Trophoblast cell (in vitro differentiated cells and primary cell): ENCODE data around the gene TENM4.

ENCODE experiments used
- DNase-seq, 2 donors: peaks; one replicate each; pipeline ENCODE4 v3.0.0-alpha.2; 2016
- H2AFZ ChIP-seq: 2 replicates; pipeline ENCODE4 v1.6.1; 2013; ENCODE audit warnings: low read length, moderate library complexity, mild to moderate bottlenecking; ENCODE audit not compliant: insufficient read depth, poor library complexity
- H2AK5ac ChIP-seq: 2 replicates; pipeline ENCODE4 v1.6.1; 2013; ENCODE audit warnings: mild to moderate bottlenecking, low read length
- H2BK120ac ChIP-seq: 2 replicates; pipeline ENCODE4 v1.6.1; 2013; ENCODE audit warnings: low read length, mild to moderate bottlenecking, moderate library complexity; ENCODE audit not compliant: insufficient read depth, poor library complexity
- H2BK12ac ChIP-seq: 2 replicates; pipeline ENCODE4 v1.6.1; 2013; ENCODE audit warnings: mild to moderate bottlenecking, low read length, moderate library complexity
- H2BK5ac ChIP-seq: 2 replicates; pipeline ENCODE4 v1.6.1; 2013; ENCODE audit warnings: low read length, low read depth, moderate library complexity, mild to moderate bottlenecking; ENCODE audit not compliant: poor library complexity
- H3K14ac ChIP-seq: 2 replicates; pipeline ENCODE4 v1.6.1; 2013; ENCODE audit warnings: mild to moderate bottlenecking, low read length
- H3K18ac ChIP-seq: 2 replicates; pipeline ENCODE4 v1.6.1; 2013; ENCODE audit warnings: mild to moderate bottlenecking, low read length
- H3K23ac ChIP-seq: 2 replicates; pipeline ENCODE4 v1.6.1; 2013; ENCODE audit warnings: low read length
- H3K27ac ChIP-seq: 2 replicates; pipeline ENCODE4 v1.5.1; 2013; ENCODE audit warnings: low read depth, mild to moderate bottlenecking, inconsistent platforms, low read length, moderate library complexity
- H3K27me3 ChIP-seq: 2 replicates; pipeline ENCODE4 v1.6.1; 2013; ENCODE audit warnings: inconsistent platforms, mild to moderate bottlenecking, low read length, moderate library complexity; ENCODE audit not compliant: insufficient read depth
- H3K36me3 ChIP-seq, 2 experiments: 1 replicate in 1 of 2; 2 replicates in 1 of 2; pipeline ENCODE4 v1.6.1; 2013; ENCODE audit warnings: low read length in 2 of 2, mild to moderate bottlenecking in 2 of 2, moderate library complexity in 1 of 2; ENCODE audit not compliant: insufficient read depth in 2 of 2, control insufficient read depth in 1 of 2
- H3K4ac ChIP-seq: 2 replicates; pipeline ENCODE4 v1.6.1; 2013; ENCODE audit warnings: low read depth, mild to moderate bottlenecking, low read length, moderate library complexity
- H3K4me1 ChIP-seq, 2 experiments: 1 replicate in 1 of 2; 2 replicates in 1 of 2; pipeline ENCODE4 v1.6.1; 2013; ENCODE audit warnings: low read length in 2 of 2, mild to moderate bottlenecking in 2 of 2, moderate library complexity in 1 of 2; ENCODE audit not compliant: insufficient read depth in 2 of 2, control insufficient read depth in 1 of 2
- H3K4me2 ChIP-seq: 2 replicates; pipeline ENCODE4 v1.6.1; 2013; ENCODE audit warnings: inconsistent platforms, mild to moderate bottlenecking, low read length, moderate library complexity
- H3K4me3 ChIP-seq: 2 replicates; pipeline ENCODE4 v1.5.1; 2013; ENCODE audit warnings: mild to moderate bottlenecking, low read depth, low read length, inconsistent platforms
- H3K79me1 ChIP-seq: one replicate; pipeline ENCODE4 v1.6.1; 2013; ENCODE audit warnings: low read length
- H3K79me2 ChIP-seq: 2 replicates; pipeline ENCODE4 v1.6.1; 2013; ENCODE audit warnings: low read length, mild to moderate bottlenecking; ENCODE audit not compliant: control insufficient read depth, insufficient read depth, poor library complexity
- H3K9ac ChIP-seq: 2 replicates; pipeline ENCODE4 v1.6.1; 2013; ENCODE audit warnings: mild to moderate bottlenecking, low read length
- H3K9me3 ChIP-seq: 2 replicates; pipeline ENCODE4 v1.6.1; 2013; ENCODE audit warnings: low read depth, mild to moderate bottlenecking, control low read depth, inconsistent platforms, low read length; ENCODE audit not compliant: insufficient read depth
- H4K12ac ChIP-seq: 2 replicates; pipeline ENCODE4 v1.6.1; 2013; ENCODE audit warnings: low read depth, mild to moderate bottlenecking, low read length, moderate library complexity
- H4K8ac ChIP-seq: 2 replicates; pipeline ENCODE4 v1.6.1; 2013; ENCODE audit warnings: low read depth, mild to moderate bottlenecking, low read length, moderate library complexity
- H4K91ac ChIP-seq: one replicate; pipeline ENCODE4 v1.6.1; 2013; ENCODE audit warnings: low read depth, mild to moderate bottlenecking, low read length, moderate library complexity
- WGBS: extraction: QIAGEN DNeasy Blood & Tissue Kit; methylation state at CpG from one replicate; pipeline ENCODE4 v1.1.7; 2013; ENCODE audit warnings: missing lambda C conversion rate; ENCODE audit not compliant: insufficient read length, insufficient coverage; ENCODE audit errors: extremely low coverage; 5-methylcytosine and 5-hydroxymethylcytosine counted together

TENM4 gene

DNA sequence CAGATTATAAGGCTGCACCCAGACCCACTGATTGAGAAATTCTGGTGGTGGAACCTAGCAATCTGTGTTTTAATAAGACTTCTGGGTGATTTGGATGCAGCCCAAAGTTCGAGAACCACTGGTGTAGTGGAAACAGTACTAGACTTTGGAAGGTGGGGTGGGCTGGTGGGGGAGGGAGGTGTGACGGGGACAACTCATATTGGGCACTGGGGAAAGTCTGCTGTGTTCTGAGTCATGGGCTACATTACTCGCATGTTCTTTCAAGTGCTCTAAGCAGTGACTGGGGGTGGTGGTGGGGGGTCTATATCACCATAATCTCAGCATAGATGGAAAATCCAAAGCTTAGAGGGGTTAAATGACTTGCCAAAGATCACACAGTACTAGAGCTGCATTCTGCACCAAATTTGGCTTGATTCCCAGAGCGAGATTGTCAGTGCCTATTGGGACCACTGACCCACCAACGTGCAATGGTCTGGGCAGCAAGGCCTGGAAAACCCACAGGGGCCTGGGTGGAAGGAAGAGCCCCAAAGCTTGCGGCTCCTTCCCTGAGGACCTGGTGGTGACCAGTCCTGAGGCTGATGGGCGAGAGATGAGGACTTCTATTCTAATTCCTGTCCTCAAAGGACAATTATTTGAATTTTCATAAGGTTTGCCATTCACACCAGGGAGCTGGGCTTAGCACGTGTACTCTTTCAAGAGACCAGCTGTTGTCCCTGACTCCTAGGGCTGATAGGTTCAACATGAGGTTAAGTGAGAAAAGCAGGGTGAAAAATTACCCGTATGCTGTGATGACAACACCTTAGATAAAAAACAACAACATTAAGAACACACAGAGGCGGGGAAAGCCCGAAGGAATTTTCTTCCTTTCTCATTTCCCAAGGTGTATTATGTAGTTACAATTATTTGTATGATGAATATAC lies 788.6 kb downstream of the TENM4 start:
- Histone ChIP-seq H3K36me3 (peaks cover 9 to 13% of the 10 kb centered on the region in 2 experiments), H2AK5ac (no peak overlapping the region)

DNA sequence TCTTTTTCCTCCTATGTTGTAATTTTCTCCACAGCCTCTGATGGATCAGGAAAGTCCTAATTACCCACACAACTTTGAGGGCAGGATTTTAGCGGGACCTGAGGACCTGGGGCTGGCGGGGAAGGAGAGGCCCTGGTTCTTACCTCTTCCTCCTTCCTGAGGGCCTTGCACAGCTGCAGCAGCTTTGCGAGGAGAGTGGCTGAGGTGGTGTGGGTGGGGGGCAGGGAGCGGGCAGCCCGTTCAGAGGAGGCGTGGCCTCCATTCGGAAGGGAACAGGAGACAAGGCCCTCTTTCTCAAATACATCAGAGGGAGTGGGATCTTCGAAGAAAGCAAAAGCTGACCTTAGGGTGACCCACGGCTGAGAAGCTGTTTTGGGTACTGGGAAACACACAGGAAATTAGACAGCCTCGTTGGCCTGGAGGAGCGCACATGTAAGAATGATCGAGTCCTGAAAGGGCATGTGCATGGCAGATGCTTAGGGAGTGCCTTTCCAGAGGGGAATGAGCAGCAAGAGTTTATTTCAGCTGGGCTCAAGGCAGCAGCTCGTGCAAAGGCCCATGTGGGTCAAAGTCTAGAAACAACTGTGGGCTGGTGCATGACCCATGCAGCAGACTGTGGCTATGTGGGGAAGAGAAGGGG lies 789.6 kb downstream of the TENM4 start:
- H3K9ac ChIP-seq: no peak overlapping the region
- no CpG with 5 or more reads among the region's 13 CpGs for WGBS

More for the DNA sequence above, 788.6 kb downstream of the TENM4 start:
- no peak for DNase-seq
- no peak overlapping the region for H4K91ac ChIP-seq
- H3K79me1 ChIP-seq: no peaks in the 10 kb centered on the region
- no peaks in the 10 kb centered on the region for H3K4me1 ChIP-seq
- H4K12ac ChIP-seq: no peak overlapping the region
- H2BK120ac ChIP-seq: no peak overlapping the region
- no peak overlapping the region for H3K4ac ChIP-seq
- no peak overlapping the region for H3K27ac ChIP-seq
- peaks cover 3% of the 10 kb centered on the region for H3K9me3 ChIP-seq
- no peaks in the 10 kb centered on the region for H3K79me2 ChIP-seq
- H2AFZ ChIP-seq: no peak overlapping the region
- no peak overlapping the region for H3K23ac ChIP-seq
- H3K27me3 ChIP-seq: no peaks in the 10 kb centered on the region
- H3K4me3 ChIP-seq: no peak overlapping the region
- no CpG with 5 or more reads among the region's 11 CpGs for whole genome bisulfite sequencing
- H4K8ac ChIP-seq: no peak overlapping the region
- no peak overlapping the region for H2BK12ac ChIP-seq
- no peak overlapping the region for H3K4me2 ChIP-seq
- no peak overlapping the region for H3K14ac ChIP-seq
- no peak overlapping the region for H2BK5ac ChIP-seq
- no peak overlapping the region for H3K9ac ChIP-seq
- H3K18ac ChIP-seq: no peak overlapping the region

GRCh38 chr11:78649361-78650215 lies 791.2 kb downstream of the TENM4 start:
- Histone ChIP-seq H3K9ac (no peak overlapping the region), H4K91ac (no peak overlapping the region), H2BK5ac (no peak overlapping the region), H4K8ac (no peak overlapping the region), H3K79me2 (no peaks in the 10 kb centered on the region), H3K18ac (no peak overlapping the region), H3K27ac (no peak overlapping the region), H3K9me3 (peaks cover 3% of the 10 kb centered on the region), H3K14ac (no peak overlapping the region), H3K4me2 (no peak overlapping the region), H4K12ac (no peak overlapping the region), H2AK5ac (no peak overlapping the region), H2AFZ (no peak overlapping the region), H3K4me3 (no peak overlapping the region), H2BK120ac (no peak overlapping the region), H3K4ac (no peak overlapping the region), H2BK12ac (no peak overlapping the region), H3K23ac (no peak overlapping the region), H3K79me1 (no peaks in the 10 kb centered on the region), H3K27me3 (no peaks in the 10 kb centered on the region), H3K4me1 (no peaks in the 10 kb centered on the region), H3K36me3 (no peaks in the 10 kb centered on the region)
- DNase-seq: no peak
- WGBS: no CpG with 5 or more reads among the region's 10 CpGs

More for the DNA sequence above, 789.6 kb downstream of the TENM4 start:
- H2AK5ac ChIP-seq: no peak overlapping the region
- H2BK120ac ChIP-seq: no peak overlapping the region
- H2BK12ac ChIP-seq: no peak overlapping the region
- no peak overlapping the region for H3K4me2 ChIP-seq
- no peak overlapping the region for H2AFZ ChIP-seq
- no peak overlapping the region for H3K18ac ChIP-seq
- no peaks in the 10 kb centered on the region for H3K79me2 ChIP-seq
- no peak overlapping the region for H3K4me3 ChIP-seq
- H3K14ac ChIP-seq: no peak overlapping the region
- H4K12ac ChIP-seq: no peak overlapping the region
- H3K9me3 ChIP-seq: peaks cover 3% of the 10 kb centered on the region
- H4K8ac ChIP-seq: no peak overlapping the region
- H3K23ac ChIP-seq: no peak overlapping the region
- H3K27me3 ChIP-seq: no peaks in the 10 kb centered on the region
- H3K36me3 ChIP-seq: peaks cover 5 to 8% of the 10 kb centered on the region in 2 experiments
- H2BK5ac ChIP-seq: no peak overlapping the region
- H3K27ac ChIP-seq: no peak overlapping the region
- no peaks in the 10 kb centered on the region for H3K4me1 ChIP-seq
- DNase-seq: no peak
- H3K79me1 ChIP-seq: no peaks in the 10 kb centered on the region
- no peak overlapping the region for H3K4ac ChIP-seq
- H4K91ac ChIP-seq: no peak overlapping the region
